A549 treated with GW870086 at 1 μM for 4 hours (cell line): ENCODE results near the gene CEBPZ. TPM values are rescaled to one million over a fixed set of nuclear protein-coding genes. Genes with fewer than 3 reads are reported as not detected.

Experiments
- total RNA-seq: library from RNA; stranded (reverse); fragments of 200-300 nt; extraction: Qiagen RNA extraction; gene quantifications from 5 replicates; pipeline ENCODE4 v1.2.3, GENCODE V29; 2022; ENCODE audit warnings: low read depth

The CEBPZ gene
- total RNA-seq, result 67.7 to 84.8 TPM (median 72.9 TPM) in 5 replicates

DNA sequence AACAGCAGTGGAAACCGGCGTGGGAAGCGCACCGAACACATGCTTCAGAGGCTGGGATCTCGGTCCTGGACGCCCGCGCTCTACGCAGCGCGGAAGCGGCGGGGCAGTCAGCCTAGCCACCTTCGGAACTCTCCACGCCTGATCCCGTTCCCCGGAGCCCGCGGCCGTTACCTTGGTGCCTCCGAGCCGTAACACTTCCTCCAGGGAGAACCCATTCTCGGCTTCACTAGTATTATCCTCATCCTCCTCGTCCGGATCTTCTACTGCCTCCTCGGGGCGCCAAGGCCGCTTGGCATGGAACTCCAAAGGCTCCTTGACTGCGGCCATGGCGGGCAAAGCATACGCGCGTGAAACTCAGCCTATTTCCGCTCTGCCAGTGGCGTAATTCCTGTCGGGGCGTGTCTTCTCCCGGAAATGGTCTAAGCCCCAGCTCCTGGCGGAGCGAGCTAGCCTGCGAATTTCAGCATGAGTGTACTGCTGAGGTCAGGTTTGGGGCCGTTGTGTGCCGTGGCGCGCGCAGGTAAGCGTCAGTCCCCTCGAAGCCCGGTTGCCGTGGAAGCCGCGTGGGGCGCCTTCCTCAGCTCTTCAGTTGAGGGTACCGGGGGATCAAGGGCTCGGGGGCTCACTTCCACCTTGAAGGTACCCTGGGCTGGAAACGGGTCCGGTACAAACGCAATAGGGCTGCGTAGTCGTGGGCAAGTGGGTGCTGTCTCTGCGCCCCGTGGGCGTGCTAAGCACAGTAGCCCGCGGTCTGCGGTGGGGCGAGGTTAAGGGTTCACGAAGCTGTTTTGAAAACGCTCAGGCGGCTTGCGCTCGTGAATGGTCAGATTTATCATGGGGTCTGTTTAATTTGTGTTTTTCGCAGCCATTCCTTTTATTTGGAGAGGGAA, at the start of gene CEBPZ, which contains the start of gene NDUFAF7:
Gene CEBPZ, minus strand, starts transcription at position 356 of the 890 bp plus-strand sequence. Its CDS starts 29 bp downstream, at position 327.
Gene NDUFAF7, plus strand, starts transcription at position 418 of the 890 bp plus-strand sequence. Its CDS starts 48 bp downstream, at position 466.

GRCh38 chr2:37196320-37197195, 34.8 kb downstream of the CEBPZ start, which contains the start of gene CEBPZOS:
Gene CEBPZOS, plus strand, starts transcription at chr2:37196496. Its CDS starts 3,209 bp downstream, at chr2:37199705.

DNA sequence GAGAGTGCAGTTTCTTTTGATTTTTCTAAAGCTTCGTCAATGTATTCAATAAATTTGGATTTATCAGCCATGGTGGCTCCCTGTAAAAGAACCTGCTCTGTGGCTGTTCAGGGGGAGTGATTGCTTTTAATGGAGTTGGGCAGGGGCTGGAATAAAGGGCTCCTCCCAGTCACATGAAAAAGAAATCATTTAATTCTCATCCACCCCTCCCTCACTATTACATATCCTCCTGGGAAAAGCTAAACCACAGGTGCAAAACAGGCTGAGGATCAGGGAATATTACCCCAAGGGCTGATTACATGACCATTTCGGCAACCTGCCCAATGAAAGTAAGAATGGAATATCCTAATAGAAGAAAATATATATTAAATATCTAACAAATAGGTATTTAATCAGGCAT, 42.8 kb downstream of the CEBPZ start, which contains the start of gene SULT6B1:
Gene SULT6B1, minus strand, starts transcription at position 101 of the 400 bp plus-strand sequence. Its CDS starts 30 bp downstream, at position 71.

DNA sequence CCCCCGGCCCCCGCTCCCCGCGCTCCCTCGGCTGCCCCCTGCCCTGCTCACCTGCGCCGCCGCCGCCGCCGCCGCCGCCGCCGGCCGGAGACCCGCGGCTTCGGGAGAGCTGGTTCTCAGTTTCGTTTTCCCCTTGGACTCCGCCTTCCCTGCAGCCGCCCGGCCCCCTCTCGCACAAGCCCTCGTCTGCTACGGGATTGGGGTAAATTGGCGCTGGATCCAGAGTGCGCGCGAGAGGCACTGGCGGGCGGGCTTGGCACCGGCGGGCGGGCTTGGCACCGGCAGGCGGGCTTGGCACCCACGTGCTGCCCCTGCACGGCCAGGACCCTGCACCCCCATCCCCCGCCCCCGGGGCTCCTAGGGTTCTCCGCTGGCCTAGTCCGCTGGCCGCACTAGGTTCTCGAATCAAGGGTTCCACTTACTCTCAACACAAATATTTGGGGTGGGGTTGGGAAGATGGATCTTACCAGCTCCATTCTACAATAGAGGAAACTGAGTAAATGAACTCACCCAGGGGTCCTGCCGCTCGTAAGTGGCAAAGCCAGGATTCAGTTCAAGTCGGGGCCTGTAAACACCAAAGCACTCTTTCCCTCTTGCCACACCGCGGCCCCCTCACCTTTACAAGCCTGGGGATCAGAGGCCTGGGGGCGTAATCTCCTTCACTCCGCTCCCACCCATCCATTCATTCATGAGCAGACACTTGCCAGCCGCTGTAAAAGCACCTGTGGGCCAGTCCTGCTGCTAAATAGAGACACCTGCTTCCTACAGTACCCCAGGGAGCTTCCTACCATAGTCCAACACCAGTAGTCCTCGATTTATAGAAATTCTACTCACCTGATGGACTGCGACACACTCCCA, 74.3 kb downstream of the CEBPZ start, which contains the start of gene EIF2AK2:
Gene EIF2AK2, minus strand, starts transcription at position 124 of the 858 bp plus-strand sequence. CDS start 9,174 bp downstream, outside the sequence.

Other genes with a start within 250 kb of the CEBPZ start
- gene HEATR5B, start 147.2 kb downstream of the CEBPZ start, total RNA-seq, result 4.8 to 7.3 TPM (median 7.0 TPM) in 5 replicates
- gene GPATCH11, start 147.1 kb downstream of the CEBPZ start, total RNA-seq, result 7.9 to 10.0 TPM (median 8.5 TPM) in 5 replicates
- gene EIF2AK2, start 74.6 kb downstream of the CEBPZ start, total RNA-seq, result 16.8 to 27.2 TPM (median 23.7 TPM) in 5 replicates
- not detected in 5 replicates for gene SULT6B1, start 42.9 kb downstream of the CEBPZ start, total RNA-seq
- 37.5 to 46.9 TPM (median 42.0 TPM) in 5 replicates for gene CEBPZOS, start 35.1 kb downstream of the CEBPZ start, total RNA-seq
- 17.9 to 22.0 TPM (median 19.4 TPM) in 5 replicates for gene NDUFAF7, start 62 bp upstream of the CEBPZ start, total RNA-seq
- 8.3 to 16.3 TPM (median 13.2 TPM) in 5 replicates for gene PRKD3, start 93.2 kb upstream of the CEBPZ start, total RNA-seq
- gene QPCT, start 113.0 kb upstream of the CEBPZ start, total RNA-seq, result 20.7 to 24.1 TPM (median 21.2 TPM) in 5 replicates